Mesothelial cell of epicardium (in vitro differentiated cells): ENCODE measurements around the gene RPL7L1. TPM values are rescaled to one million over a fixed set of nuclear protein-coding genes. Genes with fewer than 3 reads are reported as not detected.

Experiments used
- DNase-seq, 2 experiments: peaks; one replicate each; pipeline ENCODE4 v3.0.0; 2021; ENCODE audit warnings: low spot score in 2 of 2; ENCODE audit not compliant: unreplicated experiment in 2 of 2
- H3K27ac Mint-ChIP-seq: 2 replicates; pipeline ENCODE4 v1.8.0; 2021; ENCODE audit warnings: mixed read lengths
- H3K27me3 Mint-ChIP-seq: 2 replicates; pipeline ENCODE4 v1.8.0; 2021; ENCODE audit warnings: low read depth, mixed read lengths
- H3K36me3 Mint-ChIP-seq: 2 replicates; pipeline ENCODE4 v1.8.0; 2021; ENCODE audit warnings: mixed read lengths
- H3K4me1 Mint-ChIP-seq: 2 replicates; pipeline ENCODE4 v1.8.0; 2021; ENCODE audit warnings: mixed read lengths
- H3K4me3 Mint-ChIP-seq: 2 replicates; pipeline ENCODE4 v1.8.0; 2021; ENCODE audit warnings: mild to moderate bottlenecking, moderate library complexity, mixed read lengths
- H3K9me3 Mint-ChIP-seq: 2 replicates; pipeline ENCODE4 v1.8.0; 2021; ENCODE audit warnings: mixed read lengths
- total RNA-seq: library from RNA; stranded (reverse); gene quantifications from 3 replicates; pipeline ENCODE4 v1.2.1, GENCODE V29; 2021
- TF ChIP-seq, protein P1 (sequence below): fragments of 200-600 bp; sonication (generic); IDR thresholded peaks from one replicate; pipeline ENCODE4 v1.5.0; 2021; ENCODE audit warnings: antibody characterized with exemption; ENCODE audit not compliant: unreplicated experiment

Gene RPL7L1
- 89.2 to 90.6 TPM (median 90.1 TPM) in 3 replicates for total RNA-seq

GRCh38 chr6:42879372-42880239, at the start of gene RPL7L1:
RPL7L1 (plus strand) TSS chr6:42879616; CDS start chr6:42879911, 295 bp downstream.
- Mint-ChIP-seq H3K9me3 (no peaks in the 10 kb centered on the region), H3K27me3 (no peaks in the 10 kb centered on the region), H3K4me1 (peaks cover 7% of the 10 kb centered on the region), H3K4me3 (peak within 1 kb of the TSS; percentile 99), H3K27ac (peak within 1 kb of the TSS; percentile 100), H3K36me3 (peaks cover 14% of the 10 kb centered on the region)
- TF ChIP-seq, protein P1, sequence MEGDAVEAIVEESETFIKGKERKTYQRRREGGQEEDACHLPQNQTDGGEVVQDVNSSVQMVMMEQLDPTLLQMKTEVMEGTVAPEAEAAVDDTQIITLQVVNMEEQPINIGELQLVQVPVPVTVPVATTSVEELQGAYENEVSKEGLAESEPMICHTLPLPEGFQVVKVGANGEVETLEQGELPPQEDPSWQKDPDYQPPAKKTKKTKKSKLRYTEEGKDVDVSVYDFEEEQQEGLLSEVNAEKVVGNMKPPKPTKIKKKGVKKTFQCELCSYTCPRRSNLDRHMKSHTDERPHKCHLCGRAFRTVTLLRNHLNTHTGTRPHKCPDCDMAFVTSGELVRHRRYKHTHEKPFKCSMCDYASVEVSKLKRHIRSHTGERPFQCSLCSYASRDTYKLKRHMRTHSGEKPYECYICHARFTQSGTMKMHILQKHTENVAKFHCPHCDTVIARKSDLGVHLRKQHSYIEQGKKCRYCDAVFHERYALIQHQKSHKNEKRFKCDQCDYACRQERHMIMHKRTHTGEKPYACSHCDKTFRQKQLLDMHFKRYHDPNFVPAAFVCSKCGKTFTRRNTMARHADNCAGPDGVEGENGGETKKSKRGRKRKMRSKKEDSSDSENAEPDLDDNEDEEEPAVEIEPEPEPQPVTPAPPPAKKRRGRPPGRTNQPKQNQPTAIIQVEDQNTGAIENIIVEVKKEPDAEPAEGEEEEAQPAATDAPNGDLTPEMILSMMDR = peak; percentile 19
- DNase-seq = peak; percentile 59 to 75

DNA sequence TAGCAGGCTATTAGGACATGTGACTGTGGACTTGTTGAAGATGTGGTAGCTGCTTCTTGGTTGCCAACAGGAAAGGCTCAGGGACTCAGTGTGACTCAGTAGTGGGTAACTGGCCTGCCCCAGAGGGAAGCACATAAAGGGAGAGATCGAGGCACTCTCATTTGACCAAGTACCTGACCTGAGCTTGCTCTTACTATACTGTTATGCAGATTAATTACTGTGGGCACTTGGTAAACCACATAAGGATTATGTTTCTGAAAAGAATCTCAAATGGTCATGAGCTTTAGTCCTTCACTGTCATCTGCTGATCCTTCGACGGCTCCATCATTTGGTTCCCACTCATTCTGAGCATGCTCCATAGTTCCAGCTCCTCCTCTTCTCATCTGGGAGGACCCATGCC, 48.2 kb upstream of the RPL7L1 start:
- Mint-ChIP-seq H3K27me3 (no peaks in the 10 kb centered on the region), H3K36me3 (peaks cover 30% of the 10 kb centered on the region), H3K9me3 (no peaks in the 10 kb centered on the region), H3K27ac (no peak overlapping the region), H3K4me1 (no peaks in the 10 kb centered on the region), H3K4me3 (no peak overlapping the region)
- no peak for DNase-seq
- TF ChIP-seq, protein P1 = no peak

DNA sequence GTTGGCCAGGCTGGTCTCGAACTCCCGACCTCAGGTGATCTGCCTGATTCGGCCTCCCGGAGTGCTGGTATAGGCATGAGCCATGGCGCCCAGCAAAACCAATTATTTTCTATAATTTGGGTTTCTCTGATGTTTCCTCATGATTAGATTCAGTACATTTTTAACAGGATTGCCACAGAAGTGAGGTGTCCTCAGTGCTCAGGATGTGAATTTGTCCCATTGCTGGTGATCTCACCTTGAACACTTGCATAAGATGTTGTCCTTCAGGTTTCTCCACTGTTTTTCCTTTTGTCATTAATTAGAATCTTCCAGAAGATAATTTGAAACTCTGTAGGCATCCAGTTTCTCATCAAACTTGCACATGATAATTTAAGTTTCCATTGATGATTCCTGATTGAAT, 45.4 kb upstream of the RPL7L1 start:
- no peaks in the 10 kb centered on the region for H3K9me3 Mint-ChIP-seq
- TF ChIP-seq, protein P1 = no peak
- no peak for DNase-seq
- H3K4me3 Mint-ChIP-seq = no peak overlapping the region
- no peaks in the 10 kb centered on the region for H3K27me3 Mint-ChIP-seq
- no peaks in the 10 kb centered on the region for H3K4me1 Mint-ChIP-seq
- H3K36me3 Mint-ChIP-seq = peaks cover 22% of the 10 kb centered on the region
- no peak overlapping the region for H3K27ac Mint-ChIP-seq

DNA sequence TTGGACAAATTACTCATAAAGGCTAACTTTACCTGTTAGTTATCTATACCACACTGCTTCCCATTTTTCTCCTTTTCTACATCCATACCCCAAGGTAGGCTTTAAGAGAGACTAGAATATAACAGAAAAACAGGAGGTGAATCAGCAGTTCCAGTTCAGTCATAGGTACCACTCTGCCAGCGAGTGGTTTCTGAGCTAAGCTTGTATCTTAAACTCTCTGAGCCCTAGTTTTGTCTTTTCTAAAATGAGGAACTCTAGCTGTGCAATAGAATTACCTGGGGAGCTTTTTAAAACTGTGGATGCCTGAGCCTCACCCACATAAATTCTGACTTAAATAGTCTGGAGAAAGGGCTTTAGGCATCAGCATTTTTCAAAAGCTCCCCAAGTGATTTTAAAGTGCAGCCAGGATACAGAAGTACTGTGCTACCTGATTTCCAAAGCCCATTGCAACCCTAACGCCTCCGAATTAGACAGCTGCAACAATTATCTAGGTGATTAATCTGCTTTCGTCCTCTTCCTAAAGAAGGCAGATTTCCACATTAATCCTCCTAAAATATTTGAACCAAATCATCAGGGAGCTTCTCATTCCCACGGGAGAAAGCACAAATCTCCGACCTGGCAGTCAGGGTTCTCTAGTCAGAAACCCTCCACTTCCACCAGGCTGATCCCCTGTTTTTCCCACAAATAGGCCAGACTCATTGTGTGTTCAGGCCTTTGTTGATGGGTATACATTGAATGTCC, 37.4 kb upstream of the RPL7L1 start:
- Mint-ChIP-seq H3K9me3 (no peaks in the 10 kb centered on the region), H3K27me3 (no peaks in the 10 kb centered on the region), H3K4me3 (no peak overlapping the region), H3K27ac (no peak overlapping the region), H3K36me3 (peaks cover 11% of the 10 kb centered on the region), H3K4me1 (peaks cover 4% of the 10 kb centered on the region)
- TF ChIP-seq, protein P1 = no peak
- DNase-seq = no peak

DNA sequence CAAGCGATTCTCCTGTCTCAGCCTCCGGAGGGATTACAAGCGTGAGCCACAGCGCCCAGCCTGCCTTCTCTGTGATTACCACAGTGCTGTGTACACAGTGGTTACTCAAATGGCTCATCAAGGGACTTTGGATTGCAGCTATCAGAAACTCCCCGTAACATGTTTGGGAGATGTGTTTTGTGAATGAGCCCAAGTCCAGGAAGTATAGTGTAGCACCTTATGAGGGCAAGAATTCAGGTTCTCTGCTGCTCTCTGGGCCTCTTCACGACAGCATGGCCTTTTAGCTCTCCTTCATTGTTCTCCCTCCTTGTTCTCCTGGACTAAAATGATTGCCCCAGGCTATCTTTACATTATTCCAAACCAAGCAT, 34.1 kb upstream of the RPL7L1 start:
- DNase-seq = no peak
- no peaks in the 10 kb centered on the region for H3K9me3 Mint-ChIP-seq
- no peaks in the 10 kb centered on the region for H3K27me3 Mint-ChIP-seq
- no peak overlapping the region for H3K27ac Mint-ChIP-seq
- TF ChIP-seq, protein P1 = no peak
- H3K4me3 Mint-ChIP-seq = no peak overlapping the region
- peaks cover 11% of the 10 kb centered on the region for H3K36me3 Mint-ChIP-seq
- H3K4me1 Mint-ChIP-seq = peaks cover 4% of the 10 kb centered on the region
